Measurements from ENCODE around the gene BTN1A1. TPM values are rescaled to one million over a fixed set of nuclear protein-coding genes. Genes with fewer than 3 reads are reported as not detected.
A peak's percentile ranks its signal among the peaks of the same experiment; 100 is the strongest.

The BTN1A1 gene
- total and polyA plus RNA-seq, 4 donors: not detected

- ATAC-seq (ENCODE audit: low FRiP score): peak; percentile 3
Measured at GRCh38 chr6:26536571-26537159, 36.6 kb downstream of the BTN1A1 start.

GRCh38 chr6:26537160-26537845, 37.2 kb downstream of the BTN1A1 start:
- Histone ChIP-seq H3K27ac (ENCODE audit: low read depth in 1 of 2, low read length in 2 of 2) (peak overlapping the region; percentile 83 to 87), H3K27me3 (ENCODE audit: control insufficient read depth in 1 of 2, insufficient read depth in 2 of 2, low read length in 1 of 2) (no peaks in the 10 kb centered on the region), H3K36me3 (ENCODE audit: control insufficient read depth in 1 of 2, insufficient read depth in 2 of 2, low read length in 1 of 2) (no peaks in the 10 kb centered on the region), H3K4me1 (ENCODE audit: control insufficient read depth in 1 of 2, insufficient read depth in 2 of 2, low read length in 2 of 2) (peaks cover 2 to 3% of the 10 kb centered on the region in 2 donors), H3K9me3 (ENCODE audit: control insufficient read depth, low read length) (no peaks in the 10 kb centered on the region), H3K4me3 (ENCODE audit: low read length in 2 of 2) (peak overlapping the region; percentile 63 to 79)
- DNase-seq: peak; percentile 92 to 94
- intact Hi-C loops (cut with DNase I): loop anchor here in 1 of 2 donors (1.0 kb wide), 3 partner anchors 16 to 31 kb away; no protein-coding TSS in a partner anchor
- 0% methylated on average over 37 of the region's 37 CpGs for WGBS, 2 donors
- ATAC-seq (ENCODE audit: low FRiP score): peak; percentile 93

More at GRCh38 chr6:26536571-26537159, 36.6 kb downstream of the BTN1A1 start:
- H3K4me1 ChIP-seq (ENCODE audit: control insufficient read depth in 1 of 2, insufficient read depth in 2 of 2, low read length in 2 of 2): peaks cover 2 to 3% of the 10 kb centered on the region in 2 donors
- intact Hi-C loops (cut with DNase I): loop anchor here in 1 of 2 donors (1.0 kb wide), 3 partner anchors 15 to 32 kb away; no protein-coding TSS in a partner anchor
- H3K4me3 ChIP-seq (ENCODE audit: low read length in 2 of 2): peak overlapping the region; percentile 63 to 79
- no peaks in the 10 kb centered on the region for H3K9me3 ChIP-seq (ENCODE audit: control insufficient read depth, low read length)
- DNase-seq: no peak
- H3K27ac ChIP-seq (ENCODE audit: low read depth in 1 of 2, low read length in 2 of 2): peak overlapping the region; percentile 87 to 98
- no peaks in the 10 kb centered on the region for H3K27me3 ChIP-seq (ENCODE audit: control insufficient read depth in 1 of 2, insufficient read depth in 2 of 2, low read length in 1 of 2)
- no peaks in the 10 kb centered on the region for H3K36me3 ChIP-seq (ENCODE audit: control insufficient read depth in 1 of 2, insufficient read depth in 2 of 2, low read length in 1 of 2)
- WGBS, 2 donors: 1 to 2% methylated on average over 12 of the region's 12 CpGs

- H3K4me1 ChIP-seq (ENCODE audit: control insufficient read depth in 1 of 2, insufficient read depth in 2 of 2, low read length in 2 of 2): peaks cover 2 to 3% of the 10 kb centered on the region in 2 donors
- H3K4me3 ChIP-seq (ENCODE audit: low read length in 2 of 2): peak within 1 kb of the TSS; percentile 73 to 79
- ATAC-seq (ENCODE audit: low FRiP score): peak; percentile 94
- intact Hi-C loops (cut with DNase I): loop anchor here (1.0 to 2.0 kb wide), 4 partner anchors 15 to 30 kb away; no protein-coding TSS in a partner anchor
- DNase-seq: peak; percentile 88 to 91
- H3K27ac ChIP-seq (ENCODE audit: low read depth in 1 of 2, low read length in 2 of 2): peak within 1 kb of the TSS; percentile 83 to 87
- 0% methylated on average over 49 of the region's 49 CpGs for WGBS, 2 donors
- no peaks in the 10 kb centered on the region for H3K36me3 ChIP-seq (ENCODE audit: control insufficient read depth in 1 of 2, insufficient read depth in 2 of 2, low read length in 1 of 2)
- H3K9me3 ChIP-seq (ENCODE audit: control insufficient read depth, low read length): no peaks in the 10 kb centered on the region
- H3K27me3 ChIP-seq (ENCODE audit: control insufficient read depth in 1 of 2, insufficient read depth in 2 of 2, low read length in 1 of 2): no peaks in the 10 kb centered on the region
Measured at GRCh38 chr6:26537846-26538571, 37.9 kb downstream of the BTN1A1 start, which contains the start of gene HMGN4. Gene HMGN4 (plus strand): TSS chr6:26538366. CDS start chr6:26545207, 6,841 bp downstream.

GRCh38 chr6:26538572-26538902, 38.4 kb downstream of the BTN1A1 start:
- 0 to 1% methylated on average over 15 of the region's 15 CpGs for WGBS, 2 donors
- intact Hi-C loops (cut with DNase I): loop anchor here in 1 of 2 donors (2.0 kb wide), 1 partner anchor 14 kb away; no protein-coding TSS in a partner anchor

GRCh38 chr6:26539071-26539615, 39.0 kb downstream of the BTN1A1 start:
- peaks cover 2 to 3% of the 10 kb centered on the region in 2 donors for H3K4me1 ChIP-seq (ENCODE audit: control insufficient read depth in 1 of 2, insufficient read depth in 2 of 2, low read length in 2 of 2)
- intact Hi-C loops (cut with DNase I): loop anchor here in 1 of 2 donors (2.0 kb wide), 1 partner anchor 14 kb away; no protein-coding TSS in a partner anchor
- peak overlapping the region in 1 of 2 donors; percentile 69 for H3K27ac ChIP-seq (ENCODE audit: low read depth in 1 of 2, low read length in 2 of 2)
- no peaks in the 10 kb centered on the region for H3K27me3 ChIP-seq (ENCODE audit: control insufficient read depth in 1 of 2, insufficient read depth in 2 of 2, low read length in 1 of 2)
- DNase-seq: no peak
- H3K36me3 ChIP-seq (ENCODE audit: control insufficient read depth in 1 of 2, insufficient read depth in 2 of 2, low read length in 1 of 2): no peaks in the 10 kb centered on the region
- ATAC-seq (ENCODE audit: low FRiP score): no peak
- no peaks in the 10 kb centered on the region for H3K9me3 ChIP-seq (ENCODE audit: control insufficient read depth, low read length)
- H3K4me3 ChIP-seq (ENCODE audit: low read length in 2 of 2): peak overlapping the region; percentile 73 to 79
- WGBS, 2 donors: 69 to 75% methylated on average over 16 of the region's 16 CpGs

More at GRCh38 chr6:26538572-26538902, 38.4 kb downstream of the BTN1A1 start:
- no peak for DNase-seq
- peaks cover 2 to 3% of the 10 kb centered on the region in 2 donors for H3K4me1 ChIP-seq (ENCODE audit: control insufficient read depth in 1 of 2, insufficient read depth in 2 of 2, low read length in 2 of 2)
- H3K36me3 ChIP-seq (ENCODE audit: control insufficient read depth in 1 of 2, insufficient read depth in 2 of 2, low read length in 1 of 2): no peaks in the 10 kb centered on the region
- peak overlapping the region in 1 of 2 donors; percentile 69 for H3K27ac ChIP-seq (ENCODE audit: low read depth in 1 of 2, low read length in 2 of 2)
- H3K27me3 ChIP-seq (ENCODE audit: control insufficient read depth in 1 of 2, insufficient read depth in 2 of 2, low read length in 1 of 2): no peaks in the 10 kb centered on the region
- H3K4me3 ChIP-seq (ENCODE audit: low read length in 2 of 2): peak overlapping the region; percentile 73 to 79
- H3K9me3 ChIP-seq (ENCODE audit: control insufficient read depth, low read length): no peaks in the 10 kb centered on the region
- no peak for ATAC-seq (ENCODE audit: low FRiP score)

GRCh38 chr6:26541579-26541978, 41.5 kb downstream of the BTN1A1 start:
- Histone ChIP-seq H3K27me3 (ENCODE audit: control insufficient read depth in 1 of 2, insufficient read depth in 2 of 2, low read length in 1 of 2) (no peaks in the 10 kb centered on the region), H3K27ac (ENCODE audit: low read depth in 1 of 2, low read length in 2 of 2) (no peak overlapping the region), H3K4me1 (ENCODE audit: control insufficient read depth in 1 of 2, insufficient read depth in 2 of 2, low read length in 2 of 2) (peaks cover 2 to 3% of the 10 kb centered on the region in 2 donors), H3K4me3 (ENCODE audit: low read length in 2 of 2) (no peak overlapping the region), H3K36me3 (ENCODE audit: control insufficient read depth in 1 of 2, insufficient read depth in 2 of 2, low read length in 1 of 2) (peaks cover 0 to 7% of the 10 kb centered on the region in 2 donors), H3K9me3 (ENCODE audit: control insufficient read depth, low read length) (no peaks in the 10 kb centered on the region)
- WGBS, 2 donors: 31 to 33% methylated on average over 1 of the region's 1 CpG
- no peak for DNase-seq
- no peak for ATAC-seq (ENCODE audit: low FRiP score)
- intact Hi-C loops (cut with DNase I): no loop called here

GRCh38 chr6:26543953-26544352, 43.9 kb downstream of the BTN1A1 start:
- H3K36me3 ChIP-seq (ENCODE audit: control insufficient read depth in 1 of 2, insufficient read depth in 2 of 2, low read length in 1 of 2): peaks cover 0 to 7% of the 10 kb centered on the region in 2 donors
- DNase-seq: no peak

GRCh38 chr6:26544473-26544872, 44.4 kb downstream of the BTN1A1 start:
- H3K4me1 ChIP-seq (ENCODE audit: control insufficient read depth in 1 of 2, insufficient read depth in 2 of 2, low read length in 2 of 2): peaks cover 0 to 3% of the 10 kb centered on the region in 2 donors
- no peak overlapping the region for H3K27ac ChIP-seq (ENCODE audit: low read depth in 1 of 2, low read length in 2 of 2)
- no peak for ATAC-seq (ENCODE audit: low FRiP score)
- DNase-seq: no peak
- H3K9me3 ChIP-seq (ENCODE audit: control insufficient read depth, low read length): no peaks in the 10 kb centered on the region
- no peak overlapping the region for H3K4me3 ChIP-seq (ENCODE audit: low read length in 2 of 2)
- intact Hi-C loops (cut with DNase I): no loop called here
- peaks cover 0 to 7% of the 10 kb centered on the region in 2 donors for H3K36me3 ChIP-seq (ENCODE audit: control insufficient read depth in 1 of 2, insufficient read depth in 2 of 2, low read length in 1 of 2)
- H3K27me3 ChIP-seq (ENCODE audit: control insufficient read depth in 1 of 2, insufficient read depth in 2 of 2, low read length in 1 of 2): no peaks in the 10 kb centered on the region

More at GRCh38 chr6:26543953-26544352, 43.9 kb downstream of the BTN1A1 start:
- no peak overlapping the region for H3K4me3 ChIP-seq (ENCODE audit: low read length in 2 of 2)
- intact Hi-C loops (cut with DNase I): no loop called here
- H3K4me1 ChIP-seq (ENCODE audit: control insufficient read depth in 1 of 2, insufficient read depth in 2 of 2, low read length in 2 of 2): peaks cover 0 to 3% of the 10 kb centered on the region in 2 donors
- no peak overlapping the region for H3K27ac ChIP-seq (ENCODE audit: low read depth in 1 of 2, low read length in 2 of 2)
- no peak for ATAC-seq (ENCODE audit: low FRiP score)
- no peaks in the 10 kb centered on the region for H3K9me3 ChIP-seq (ENCODE audit: control insufficient read depth, low read length)
- H3K27me3 ChIP-seq (ENCODE audit: control insufficient read depth in 1 of 2, insufficient read depth in 2 of 2, low read length in 1 of 2): no peaks in the 10 kb centered on the region

All from aorta (tissue), 5 donors.